ENCODE results near the gene PROSER3.

PROSER3 gene

GRCh38 chr19:35801828-35802227 is 43.9 kb downstream of the PROSER3 start:
- no peak for DNase-seq (ENCODE audit: low spot score)
- TF ChIP-seq CTCF (IDR thresholded peaks at IDR 0.05; ENCODE audit: extremely low read depth, insufficient read depth, missing control alignments), result no peak
- in situ Hi-C loops (cut with MboI; ENCODE audit: low pct_unique_long_range_greater_than_20kb, low sequenced_read_pairs, unreplicated experiment), result no loop called here

- no peak for TF ChIP-seq CTCF (IDR thresholded peaks at IDR 0.05; ENCODE audit: extremely low read depth, insufficient read depth, missing control alignments)
- in situ Hi-C loops (cut with MboI; ENCODE audit: low pct_unique_long_range_greater_than_20kb, low sequenced_read_pairs, unreplicated experiment), result no loop called here
- DNase-seq (ENCODE audit: low spot score), result no peak
Observed at GRCh38 chr19:35805526-35806102, 47.6 kb downstream of the PROSER3 start.

- no peak for DNase-seq (ENCODE audit: low spot score)
- no peak for TF ChIP-seq CTCF (IDR thresholded peaks at IDR 0.05; ENCODE audit: extremely low read depth, insufficient read depth, missing control alignments)
- in situ Hi-C loops (cut with MboI; ENCODE audit: low pct_unique_long_range_greater_than_20kb, low sequenced_read_pairs, unreplicated experiment), result no loop called here
Observed at GRCh38 chr19:35806597-35806996, 48.6 kb downstream of the PROSER3 start.

GRCh38 chr19:35807633-35808032 is 49.7 kb downstream of the PROSER3 start:
- in situ Hi-C loops (cut with MboI; ENCODE audit: low pct_unique_long_range_greater_than_20kb, low sequenced_read_pairs, unreplicated experiment), result no loop called here
- DNase-seq (ENCODE audit: low spot score), result no peak
- no peak for TF ChIP-seq CTCF (IDR thresholded peaks at IDR 0.05; ENCODE audit: extremely low read depth, insufficient read depth, missing control alignments)

GRCh38 chr19:35811317-35812219 is 53.6 kb downstream of the PROSER3 start:
- no peak for DNase-seq (ENCODE audit: low spot score)
- TF ChIP-seq CTCF (IDR thresholded peaks at IDR 0.05; ENCODE audit: extremely low read depth, insufficient read depth, missing control alignments), result no peak
- in situ Hi-C loops (cut with MboI; ENCODE audit: low pct_unique_long_range_greater_than_20kb, low sequenced_read_pairs, unreplicated experiment), result no loop called here

- in situ Hi-C loops (cut with MboI; ENCODE audit: low pct_unique_long_range_greater_than_20kb, low sequenced_read_pairs, unreplicated experiment), result no loop called here
- no peak for DNase-seq (ENCODE audit: low spot score)
- no peak for TF ChIP-seq CTCF (IDR thresholded peaks at IDR 0.05; ENCODE audit: extremely low read depth, insufficient read depth, missing control alignments)
Observed at GRCh38 chr19:35812220-35813042, 54.5 kb downstream of the PROSER3 start, which contains the start of gene PRODH2. Gene PRODH2 (minus strand): TSS chr19:35812845. CDS start chr19:35812805, 40 bp downstream.
